ENCODE measurements around the gene CLIC4. TPM values are rescaled to one million over a fixed set of nuclear protein-coding genes. Genes with fewer than 3 reads are reported as not detected.
"Not testable (repeated sequence)": the region's sequence is repeated elsewhere in the genome, so short reads cannot be mapped to it uniquely, and the experiment has no call there.

Gene CLIC4
- total and polyA plus RNA-seq, 2 of the 8 experiments (the other 6 are each of a cell fraction or from before 2014, with no cell fraction given), result 77.5 to 293 TPM

DNA sequence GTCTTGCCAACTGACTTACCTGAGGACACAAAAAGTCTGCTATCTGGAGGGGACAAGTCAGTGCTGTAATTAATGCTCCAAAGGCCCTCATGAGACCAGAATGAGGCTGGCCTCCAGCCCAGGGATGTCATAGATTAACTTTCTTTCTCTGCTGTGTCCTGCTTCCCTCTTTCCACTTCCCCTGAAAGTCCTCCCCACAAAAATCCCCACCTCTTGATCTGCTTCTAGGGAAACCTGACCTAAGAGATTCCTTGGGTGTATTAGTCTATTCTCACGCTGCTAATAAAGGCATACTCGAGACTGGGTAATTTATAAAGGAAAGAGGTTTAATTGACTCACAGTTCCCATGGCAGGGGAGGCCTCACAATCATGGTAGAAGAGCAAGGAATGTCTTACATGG, 145.6 kb downstream of the CLIC4 start:
- no peak overlapping the region for H3K56ac ChIP-seq (replicated peaks; ENCODE audit: insufficient read length, low read depth, low read length)
- H2BK20ac ChIP-seq (ENCODE audit: low read length), result no peak overlapping the region
- H2BK12ac ChIP-seq (ENCODE audit: low read depth, low read length), result no peak overlapping the region
- no peak overlapping the region for H3K4ac ChIP-seq (replicated peaks; ENCODE audit: insufficient read length, low read depth, low read length)
- H3K4me1 ChIP-seq (replicated peaks in 1 of 4; ENCODE audit: control insufficient read depth in 3 of 4, insufficient read depth in 4 of 4, low read length in 3 of 4), result no peaks in the 10 kb centered on the region
- H3K79me1 ChIP-seq (ENCODE audit: low read depth, low read length), result no peaks in the 10 kb centered on the region
- no peak overlapping the region for H2BK5ac ChIP-seq (ENCODE audit: low read depth, low read length)
- no peak overlapping the region for H4K91ac ChIP-seq (replicated peaks; ENCODE audit: insufficient read length, low read length)
- H2BK15ac ChIP-seq (ENCODE audit: low read length), result no peak overlapping the region
- H4K20me1 ChIP-seq (replicated peaks in 1 of 2; ENCODE audit: control insufficient read depth in 1 of 2, insufficient read depth in 2 of 2, low read length in 2 of 2), result no peaks in the 10 kb centered on the region
- peaks cover 13 to 24% of the 10 kb centered on the region in 2 experiments for H3K9me3 ChIP-seq (ENCODE audit: insufficient read depth in 2 of 2, low read depth in 1 of 2, low read length in 1 of 2)
- no peak for DNase-seq (ENCODE audit: low read depth in 1 of 2, low spot score in 2 of 2)
- no peak overlapping the region for H2BK120ac ChIP-seq (replicated peaks; ENCODE audit: low read depth, low read length)
- ChIA-PET CTCF (ENCODE audit: partially characterized antibody) (interaction anchor here (0.7 to 1.2 kb wide), 2 partner anchors 14 to 41 kb away, joined by 3 to 5 read pairs; no protein-coding TSS in a partner anchor), POLR2A (ENCODE audit: partially characterized antibody) (no interaction called here)
- TF ChIP-seq CHD2 (IDR thresholded peaks at IDR 0.05; ENCODE audit: low read length) (no peak), HDAC6 (IDR thresholded peaks at IDR 0.05; ENCODE audit: low read depth, low read length) (no peak)
- no peaks in the 10 kb centered on the region for H3K36me3 ChIP-seq (ENCODE audit: control insufficient read depth in 2 of 4, insufficient read depth in 4 of 4, low read length in 3 of 4)
- no peak overlapping the region for H2AK5ac ChIP-seq (ENCODE audit: low read depth, low read length)
- H3K27ac ChIP-seq (ENCODE audit: low read depth, low read length), result no peak overlapping the region
- WGBS, 2 experiments (ENCODE audit: extremely low coverage in 1 of 2, insufficient coverage in 1 of 2, insufficient read length in 1 of 2, insufficient replicate concordance in 2 of 2, low coverage in 1 of 2, low lambda C conversion rate in 2 of 2, missing lambda C conversion rate in 1 of 2), result 95% methylated on average over 2 of the region's 2 CpGs; no CpG with 5 or more reads in 1 of the 2 experiments
- no peaks in the 10 kb centered on the region for H3K79me2 ChIP-seq (ENCODE audit: control insufficient read depth in 1 of 2, insufficient read depth in 2 of 2, low read length in 2 of 2)
- H2AFZ ChIP-seq (ENCODE audit: low read length), result no peak overlapping the region
- no peak overlapping the region for H3K4me2 ChIP-seq (ENCODE audit: insufficient read depth in 1 of 2, low read depth in 2 of 2, low read length in 2 of 2)
- no peak overlapping the region for H4K8ac ChIP-seq (ENCODE audit: extremely low read depth, insufficient read depth, low read length)
- H3K4me3 ChIP-seq (ENCODE audit: extremely low read depth in 1 of 4, insufficient read depth in 2 of 4, low read depth in 3 of 4, low read length in 4 of 4), result no peak overlapping the region
- no peaks in the 10 kb centered on the region for H3K27me3 ChIP-seq (replicated peaks in 1 of 4; ENCODE audit: control insufficient read depth in 3 of 4, extremely low read depth in 1 of 4, insufficient read depth in 3 of 4, low read length in 3 of 4)
- H3K23ac ChIP-seq (ENCODE audit: insufficient read length), result no peak overlapping the region
- H3K9ac ChIP-seq (replicated peaks in 1 of 4; ENCODE audit: extremely low read depth in 1 of 4, low read depth in 3 of 4, low read length in 3 of 4), result no peak overlapping the region
- H4K5ac ChIP-seq (ENCODE audit: insufficient read length, low read depth, low read length), result no peak overlapping the region
- no peaks in the 10 kb centered on the region for H3K23me2 ChIP-seq (ENCODE audit: low read depth, low read length)
- no peak overlapping the region for H3K18ac ChIP-seq (ENCODE audit: extremely low read depth, low read length)
- FAIRE-seq, result no peak
- H3K14ac ChIP-seq (ENCODE audit: insufficient read length), result no peak overlapping the region

DNA sequence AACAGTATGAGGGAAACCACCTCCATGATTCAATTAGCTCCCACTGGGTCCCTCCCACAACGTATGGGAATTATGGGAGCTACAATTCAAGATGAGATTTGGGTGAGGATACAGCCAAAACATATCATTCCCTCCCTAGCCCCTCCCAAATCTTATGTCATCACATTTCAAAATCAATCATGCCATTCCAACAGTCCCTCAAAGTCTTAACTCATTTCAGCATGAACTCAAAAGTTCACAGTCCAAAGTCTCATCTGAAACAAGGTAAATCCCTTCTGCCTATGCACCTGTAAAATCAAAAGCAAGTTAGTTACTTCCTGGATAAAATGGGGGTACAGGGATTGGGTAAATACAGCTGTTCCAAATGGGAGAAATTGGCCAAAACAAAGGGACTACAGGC, 146.1 kb downstream of the CLIC4 start:
- H2BK15ac ChIP-seq (ENCODE audit: low read length); H3K4ac ChIP-seq (replicated peaks; ENCODE audit: insufficient read length, low read depth, low read length); H3K14ac ChIP-seq (ENCODE audit: insufficient read length); H3K4me1 ChIP-seq (replicated peaks in 1 of 4; ENCODE audit: control insufficient read depth in 3 of 4, insufficient read depth in 4 of 4, low read length in 3 of 4); H3K56ac ChIP-seq (replicated peaks; ENCODE audit: insufficient read length, low read depth, low read length); H3K23ac ChIP-seq (ENCODE audit: insufficient read length); POLR2A ChIA-PET (ENCODE audit: partially characterized antibody); H3K23me2 ChIP-seq (ENCODE audit: low read depth, low read length); H3K79me1 ChIP-seq (ENCODE audit: low read depth, low read length); DNase-seq (ENCODE audit: low read depth in 1 of 2, low spot score in 2 of 2); H3K4me2 ChIP-seq (ENCODE audit: insufficient read depth in 1 of 2, low read depth in 2 of 2, low read length in 2 of 2); H2BK12ac ChIP-seq (ENCODE audit: low read depth, low read length); H2BK5ac ChIP-seq (ENCODE audit: low read depth, low read length); H3K79me2 ChIP-seq (ENCODE audit: control insufficient read depth in 1 of 2, insufficient read depth in 2 of 2, low read length in 2 of 2); H3K36me3 ChIP-seq (ENCODE audit: control insufficient read depth in 2 of 4, insufficient read depth in 4 of 4, low read length in 3 of 4); H3K18ac ChIP-seq (ENCODE audit: extremely low read depth, low read length); H2BK20ac ChIP-seq (ENCODE audit: low read length); H2AK5ac ChIP-seq (ENCODE audit: low read depth, low read length); H4K5ac ChIP-seq (ENCODE audit: insufficient read length, low read depth, low read length); H3K9ac ChIP-seq (replicated peaks in 1 of 4; ENCODE audit: extremely low read depth in 1 of 4, low read depth in 3 of 4, low read length in 3 of 4); H2AFZ ChIP-seq (ENCODE audit: low read length); FAIRE-seq; H3K27ac ChIP-seq (ENCODE audit: low read depth, low read length); H4K8ac ChIP-seq (ENCODE audit: extremely low read depth, insufficient read depth, low read length); H4K91ac ChIP-seq (replicated peaks; ENCODE audit: insufficient read length, low read length); H2BK120ac ChIP-seq (replicated peaks; ENCODE audit: low read depth, low read length); H3K27me3 ChIP-seq (replicated peaks in 1 of 4; ENCODE audit: control insufficient read depth in 3 of 4, extremely low read depth in 1 of 4, insufficient read depth in 3 of 4, low read length in 3 of 4); H4K20me1 ChIP-seq (replicated peaks in 1 of 2; ENCODE audit: control insufficient read depth in 1 of 2, insufficient read depth in 2 of 2, low read length in 2 of 2); H3K4me3 ChIP-seq (ENCODE audit: extremely low read depth in 1 of 4, insufficient read depth in 2 of 4, low read depth in 3 of 4, low read length in 4 of 4): not testable (repeated sequence)
- CTCF ChIA-PET (ENCODE audit: partially characterized antibody), result interaction anchor here (0.7 to 1.2 kb wide), 3 partner anchors 15 to 146 kb away, joined by 3 to 5 read pairs (median 3); no protein-coding TSS in a partner anchor
- H3K9me3 ChIP-seq (ENCODE audit: insufficient read depth in 2 of 2, low read depth in 1 of 2, low read length in 1 of 2), result peaks cover 13 to 24% of the 10 kb centered on the region in 2 experiments
- WGBS, 2 experiments (ENCODE audit: extremely low coverage in 1 of 2, insufficient coverage in 1 of 2, insufficient read length in 1 of 2, insufficient replicate concordance in 2 of 2, low coverage in 1 of 2, low lambda C conversion rate in 2 of 2, missing lambda C conversion rate in 1 of 2), result 67% methylated on average over 1 of the region's 1 CpG; no CpG with 5 or more reads in 1 of the 2 experiments
